Neuronal stem cell (in vitro differentiated cells): ENCODE measurements around the gene IL2RG.

Experiments
- DNase-seq: peaks from one replicate; pipeline ENCODE4 v3.0.0-alpha.2; 2013; ENCODE audit warnings: low spot score
- H2AFZ ChIP-seq: one replicate; pipeline ENCODE4 v1.6.1; 2013; ENCODE audit warnings: mild to moderate bottlenecking, low read length, inconsistent platforms
- H2AK5ac ChIP-seq: 2 replicates; pipeline ENCODE4 v1.6.1; 2013; ENCODE audit warnings: low read depth, mild to moderate bottlenecking, inconsistent platforms, low read length, moderate library complexity, mixed read lengths
- H2BK120ac ChIP-seq: 2 replicates; pipeline ENCODE4 v1.6.1; 2013; ENCODE audit warnings: low read depth, mild to moderate bottlenecking, inconsistent platforms, low read length, moderate library complexity, mixed read lengths
- H2BK12ac ChIP-seq: one replicate; pipeline ENCODE4 v1.6.1; 2013; ENCODE audit warnings: low read length, inconsistent platforms
- H2BK15ac ChIP-seq: 2 replicates; pipeline ENCODE4 v1.6.1; 2013; ENCODE audit warnings: mild to moderate bottlenecking, low read length, inconsistent platforms, mixed read lengths
- H2BK5ac ChIP-seq: one replicate; pipeline ENCODE4 v1.6.1; 2013; ENCODE audit warnings: inconsistent platforms, mild to moderate bottlenecking, low read length, moderate library complexity
- H3K14ac ChIP-seq: one replicate; pipeline ENCODE4 v1.6.1; 2013; ENCODE audit warnings: low read length, inconsistent platforms
- H3K18ac ChIP-seq: 2 replicates; pipeline ENCODE4 v1.6.1; 2013; ENCODE audit warnings: low read length, inconsistent platforms
- H3K23ac ChIP-seq: 2 replicates; pipeline ENCODE4 v1.6.1; 2013; ENCODE audit warnings: low read depth, mild to moderate bottlenecking, mixed read lengths, low read length, inconsistent platforms; ENCODE audit not compliant: poor library complexity
- H3K27ac ChIP-seq: replicated peaks from 3 replicates; pipeline ENCODE4 v1.5.1; 2013; ENCODE audit warnings: low read length, inconsistent platforms
- H3K27me3 ChIP-seq, 3 experiments: 2 replicates each; pipeline ENCODE4 v1.6.1; 2013; ENCODE audit warnings: low read length in 3 of 3, mild to moderate bottlenecking in 2 of 3, inconsistent platforms in 1 of 3, low read depth in 1 of 3, mixed read lengths in 1 of 3, moderate library complexity in 1 of 3; ENCODE audit not compliant: control insufficient read depth in 3 of 3, insufficient read depth in 3 of 3
- H3K36me3 ChIP-seq, 2 donors: replicated peaks in 1 of 2; 2 replicates each; pipeline ENCODE4 v1.6.1; 2013; ENCODE audit warnings: low read length in 2 of 2; ENCODE audit not compliant: control insufficient read depth in 2 of 2, insufficient read depth in 2 of 2
- H3K4ac ChIP-seq: 2 replicates; pipeline ENCODE4 v1.6.1; 2013; ENCODE audit warnings: inconsistent platforms, mild to moderate bottlenecking, low read length, moderate library complexity
- H3K4me1 ChIP-seq, 2 donors: 1 replicate in 1 of 2; 2 replicates in 1 of 2; pipeline ENCODE4 v1.6.1; 2013; ENCODE audit warnings: low read length in 2 of 2, low read depth in 1 of 2; ENCODE audit not compliant: control insufficient read depth in 2 of 2, insufficient read depth in 1 of 2
- H3K4me2 ChIP-seq: one replicate; pipeline ENCODE4 v1.6.1; 2013; ENCODE audit warnings: mild to moderate bottlenecking, low read length, inconsistent platforms; ENCODE audit not compliant: insufficient read depth, poor library complexity, severe bottlenecking
- H3K4me3 ChIP-seq, 2 donors: 2 replicates each; pipeline ENCODE4 v1.5.1; 2013; ENCODE audit warnings: low read length in 2 of 2, mild to moderate bottlenecking in 2 of 2, inconsistent platforms in 1 of 2, moderate library complexity in 1 of 2
- H3K79me1 ChIP-seq: one replicate; pipeline ENCODE4 v1.6.1; 2013; ENCODE audit warnings: low read depth, mild to moderate bottlenecking, inconsistent platforms, low read length, moderate library complexity
- H3K9ac ChIP-seq: one replicate; pipeline ENCODE4 v1.6.1; 2013; ENCODE audit warnings: mild to moderate bottlenecking, low read depth, low read length, inconsistent platforms; ENCODE audit not compliant: poor library complexity
- H3K9me3 ChIP-seq, 2 donors: replicated peaks in 1 of 2; 2 replicates each; pipeline versions ENCODE3 to v1.6.1; 2013; ENCODE audit warnings: low read length in 2 of 2, mild to moderate bottlenecking in 2 of 2, inconsistent platforms in 1 of 2, low read depth in 1 of 2, mixed read lengths in 1 of 2, moderate library complexity in 1 of 2; ENCODE audit not compliant: control insufficient read depth in 2 of 2, insufficient read depth in 1 of 2
- H4K8ac ChIP-seq: one replicate; pipeline ENCODE4 v1.6.1; 2013; ENCODE audit warnings: low read depth, mild to moderate bottlenecking, inconsistent platforms, low read length, moderate library complexity
- H4K91ac ChIP-seq: one replicate; pipeline ENCODE4 v1.6.1; 2013; ENCODE audit warnings: low read length, low read depth, mild to moderate bottlenecking, inconsistent platforms; ENCODE audit not compliant: poor library complexity
- WGBS, 2 donors: extraction: QIAGEN DNeasy Blood & Tissue Kit; methylation state at CpG; one replicate each; pipeline ENCODE4 v1.1.7; 2013; ENCODE audit warnings: missing lambda C conversion rate in 2 of 2, mixed read lengths in 1 of 2; ENCODE audit not compliant: insufficient read length in 2 of 2, insufficient replicate concordance in 1 of 2; ENCODE audit errors: extremely low coverage in 2 of 2; 5-methylcytosine and 5-hydroxymethylcytosine counted together

Gene IL2RG

DNA sequence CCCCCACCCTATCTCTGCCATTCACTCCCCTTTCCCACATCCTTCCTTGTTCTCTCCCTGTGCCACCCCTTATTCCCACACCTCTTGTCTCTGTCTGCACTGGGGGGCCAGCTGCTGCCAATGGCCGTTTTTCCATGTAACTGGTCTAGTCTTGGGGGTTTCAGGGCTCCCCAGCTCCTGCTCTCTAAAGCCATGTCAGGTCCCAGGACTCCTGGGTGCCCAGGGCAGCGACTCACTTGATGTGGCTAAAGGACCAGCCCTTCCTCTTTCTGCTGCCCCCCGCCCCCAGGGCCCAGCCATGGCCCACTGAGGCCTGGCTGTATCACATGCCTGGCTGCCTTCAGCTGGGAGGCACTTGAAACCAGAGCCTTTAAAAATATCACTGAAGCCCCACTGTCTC, 43.3 kb upstream of the IL2RG start:
- H3K4me2 ChIP-seq = no peak overlapping the region
- no peaks in the 10 kb centered on the region for H3K4me1 ChIP-seq
- H2BK120ac ChIP-seq = no peak overlapping the region
- no peak overlapping the region for H2BK5ac ChIP-seq
- no peaks in the 10 kb centered on the region for H3K79me1 ChIP-seq
- no peak overlapping the region for H3K27ac ChIP-seq
- peaks cover 5 to 16% of the 10 kb centered on the region in 2 donors for H3K36me3 ChIP-seq
- H3K9me3 ChIP-seq = no peaks in the 10 kb centered on the region
- no peak overlapping the region for H3K14ac ChIP-seq
- H3K4ac ChIP-seq = no peak overlapping the region
- H2BK15ac ChIP-seq = no peak overlapping the region
- H2AK5ac ChIP-seq = no peak overlapping the region
- WGBS, 2 donors = no CpG with 5 or more reads among the region's 3 CpGs
- no peak overlapping the region for H4K8ac ChIP-seq
- no peaks in the 10 kb centered on the region for H3K27me3 ChIP-seq
- no peak overlapping the region for H3K4me3 ChIP-seq
- H2AFZ ChIP-seq = no peak overlapping the region
- no peak for DNase-seq
- H4K91ac ChIP-seq = no peak overlapping the region
- no peak overlapping the region for H3K9ac ChIP-seq
- H3K18ac ChIP-seq = no peak overlapping the region
- no peak overlapping the region for H2BK12ac ChIP-seq
- H3K23ac ChIP-seq = no peak overlapping the region

DNA sequence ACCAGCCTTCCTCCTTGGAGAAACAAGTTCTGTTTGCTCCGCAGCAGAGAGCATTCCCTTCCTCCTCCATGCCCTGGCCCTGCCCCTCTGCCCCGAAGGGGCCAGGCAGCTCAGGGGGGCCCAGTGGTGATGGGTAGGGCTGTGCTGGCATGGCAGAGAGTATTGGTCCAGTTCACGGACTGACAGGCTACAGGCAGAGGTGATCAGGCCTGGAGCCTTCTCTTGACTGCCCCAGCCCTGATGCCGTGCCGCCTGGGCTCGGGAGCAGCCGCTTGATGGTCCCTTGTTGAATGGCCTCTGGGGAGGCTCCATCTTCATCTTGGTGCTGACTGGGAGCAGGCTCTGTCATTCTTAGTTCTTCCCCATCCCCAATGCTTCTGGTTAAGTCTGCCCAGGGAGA, 42.8 kb upstream of the IL2RG start:
- Histone ChIP-seq H2BK15ac (no peak overlapping the region), H3K4me3 (no peak overlapping the region), H3K14ac (no peak overlapping the region), H3K4me2 (no peak overlapping the region), H3K79me1 (no peaks in the 10 kb centered on the region), H2BK120ac (no peak overlapping the region), H3K23ac (no peak overlapping the region), H3K27ac (no peak overlapping the region), H4K91ac (no peak overlapping the region), H2AFZ (no peak overlapping the region), H3K4ac (no peak overlapping the region), H2BK12ac (no peak overlapping the region), H4K8ac (no peak overlapping the region), H3K9me3 (no peaks in the 10 kb centered on the region), H3K18ac (no peak overlapping the region), H3K27me3 (no peaks in the 10 kb centered on the region), H3K9ac (no peak overlapping the region), H2BK5ac (no peak overlapping the region), H3K4me1 (no peaks in the 10 kb centered on the region), H3K36me3 (peaks cover 5 to 16% of the 10 kb centered on the region in 2 donors), H2AK5ac (no peak overlapping the region)
- no CpG with 5 or more reads among the region's 7 CpGs for WGBS, 2 donors
- DNase-seq = no peak

DNA sequence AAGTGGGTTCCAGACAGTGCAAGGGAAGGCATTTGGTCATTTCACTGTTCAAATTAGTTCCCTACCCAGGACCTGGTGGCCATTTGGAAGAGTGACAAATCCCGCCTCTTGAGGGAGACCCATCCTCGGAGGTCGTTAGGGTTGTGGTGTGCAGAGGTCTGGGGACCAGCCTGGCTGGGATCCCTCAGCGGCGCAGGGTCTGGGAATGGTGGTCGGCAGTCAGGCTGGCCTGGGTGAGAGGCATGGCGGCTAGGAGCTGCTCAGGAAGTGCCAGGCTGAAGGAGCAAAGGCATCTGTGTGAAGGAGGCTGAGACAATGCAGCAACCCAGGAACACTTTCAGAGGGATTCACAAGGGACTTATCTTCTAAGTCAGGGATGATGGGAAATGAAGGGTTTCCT, 40.0 kb upstream of the IL2RG start:
- WGBS, 2 donors = no CpG with 5 or more reads among the region's 7 CpGs
- Histone ChIP-seq H3K4me2 (no peak overlapping the region), H4K8ac (no peak overlapping the region), H4K91ac (no peak overlapping the region), H3K9ac (no peak overlapping the region), H2BK15ac (no peak overlapping the region), H3K9me3 (no peaks in the 10 kb centered on the region), H3K4me1 (peaks cover 7 to 9% of the 10 kb centered on the region in 2 donors), H2BK5ac (no peak overlapping the region), H3K14ac (no peak overlapping the region), H3K18ac (no peak overlapping the region), H2AFZ (no peak overlapping the region), H2BK120ac (no peak overlapping the region), H3K36me3 (peaks cover 2 to 11% of the 10 kb centered on the region in 2 donors), H3K4me3 (no peak overlapping the region), H3K27ac (no peak overlapping the region), H2BK12ac (no peak overlapping the region), H2AK5ac (no peak overlapping the region), H3K79me1 (peaks cover 9% of the 10 kb centered on the region), H3K23ac (no peak overlapping the region), H3K4ac (no peak overlapping the region), H3K27me3 (no peaks in the 10 kb centered on the region)
- no peak for DNase-seq

DNA sequence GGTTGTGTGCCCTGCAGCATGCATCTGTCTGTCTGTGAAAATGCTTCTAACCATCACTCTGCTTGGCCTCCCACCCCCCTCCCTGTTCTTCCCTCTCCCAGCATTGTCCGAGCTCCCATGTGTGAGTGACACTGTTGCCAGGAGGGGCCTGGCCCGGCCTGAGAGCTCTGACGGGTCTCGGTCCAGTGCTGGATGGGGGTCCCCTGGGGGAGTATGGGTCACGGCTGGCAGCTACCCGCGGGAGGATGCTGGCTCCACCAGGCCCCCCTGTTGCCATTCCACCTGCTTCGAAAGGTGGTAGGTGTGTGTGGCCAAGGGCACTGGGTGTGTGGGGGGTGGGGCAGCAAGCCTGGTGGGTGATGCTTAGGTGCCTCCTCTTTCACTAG, 36.9 kb upstream of the IL2RG start:
- H3K14ac ChIP-seq = no peak overlapping the region
- no peak overlapping the region for H3K4me2 ChIP-seq
- DNase-seq = no peak
- no peaks in the 10 kb centered on the region for H3K9me3 ChIP-seq
- H4K91ac ChIP-seq = no peak overlapping the region
- no peak overlapping the region for H3K27ac ChIP-seq
- no peak overlapping the region for H3K18ac ChIP-seq
- H2AFZ ChIP-seq = no peak overlapping the region
- peaks cover 8 to 13% of the 10 kb centered on the region in 2 donors for H3K4me1 ChIP-seq
- no peak overlapping the region for H2AK5ac ChIP-seq
- H3K36me3 ChIP-seq = peaks cover 0 to 8% of the 10 kb centered on the region in 2 donors
- no peak overlapping the region for H2BK12ac ChIP-seq
- H3K4me3 ChIP-seq = no peak overlapping the region
- no peaks in the 10 kb centered on the region for H3K27me3 ChIP-seq
- no peak overlapping the region for H4K8ac ChIP-seq
- H2BK15ac ChIP-seq = no peak overlapping the region
- peaks cover 9% of the 10 kb centered on the region for H3K79me1 ChIP-seq
- H3K9ac ChIP-seq = no peak overlapping the region
- no peak overlapping the region for H2BK5ac ChIP-seq
- no CpG with 5 or more reads among the region's 8 CpGs for WGBS, 2 donors
- H2BK120ac ChIP-seq = no peak overlapping the region
- no peak overlapping the region for H3K23ac ChIP-seq
- no peak overlapping the region for H3K4ac ChIP-seq
